GM19025 (cell line): ENCODE results near the gene TRIM56.
"Not testable (repeated sequence)": the region's sequence is repeated elsewhere in the genome, so short reads cannot be mapped to it uniquely, and the experiment has no call there.

Experiments used
- ATAC-seq: cut with Tn5 transposase; IDR thresholded peaks from one replicate; pipeline ENCODE4 v1.9.1; 2021; ENCODE audit warnings: mild to moderate bottlenecking, low read depth, moderate library complexity; ENCODE audit not compliant: unreplicated experiment

TRIM56 gene, protein sequence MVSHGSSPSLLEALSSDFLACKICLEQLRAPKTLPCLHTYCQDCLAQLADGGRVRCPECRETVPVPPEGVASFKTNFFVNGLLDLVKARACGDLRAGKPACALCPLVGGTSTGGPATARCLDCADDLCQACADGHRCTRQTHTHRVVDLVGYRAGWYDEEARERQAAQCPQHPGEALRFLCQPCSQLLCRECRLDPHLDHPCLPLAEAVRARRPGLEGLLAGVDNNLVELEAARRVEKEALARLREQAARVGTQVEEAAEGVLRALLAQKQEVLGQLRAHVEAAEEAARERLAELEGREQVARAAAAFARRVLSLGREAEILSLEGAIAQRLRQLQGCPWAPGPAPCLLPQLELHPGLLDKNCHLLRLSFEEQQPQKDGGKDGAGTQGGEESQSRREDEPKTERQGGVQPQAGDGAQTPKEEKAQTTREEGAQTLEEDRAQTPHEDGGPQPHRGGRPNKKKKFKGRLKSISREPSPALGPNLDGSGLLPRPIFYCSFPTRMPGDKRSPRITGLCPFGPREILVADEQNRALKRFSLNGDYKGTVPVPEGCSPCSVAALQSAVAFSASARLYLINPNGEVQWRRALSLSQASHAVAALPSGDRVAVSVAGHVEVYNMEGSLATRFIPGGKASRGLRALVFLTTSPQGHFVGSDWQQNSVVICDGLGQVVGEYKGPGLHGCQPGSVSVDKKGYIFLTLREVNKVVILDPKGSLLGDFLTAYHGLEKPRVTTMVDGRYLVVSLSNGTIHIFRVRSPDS

DNA sequence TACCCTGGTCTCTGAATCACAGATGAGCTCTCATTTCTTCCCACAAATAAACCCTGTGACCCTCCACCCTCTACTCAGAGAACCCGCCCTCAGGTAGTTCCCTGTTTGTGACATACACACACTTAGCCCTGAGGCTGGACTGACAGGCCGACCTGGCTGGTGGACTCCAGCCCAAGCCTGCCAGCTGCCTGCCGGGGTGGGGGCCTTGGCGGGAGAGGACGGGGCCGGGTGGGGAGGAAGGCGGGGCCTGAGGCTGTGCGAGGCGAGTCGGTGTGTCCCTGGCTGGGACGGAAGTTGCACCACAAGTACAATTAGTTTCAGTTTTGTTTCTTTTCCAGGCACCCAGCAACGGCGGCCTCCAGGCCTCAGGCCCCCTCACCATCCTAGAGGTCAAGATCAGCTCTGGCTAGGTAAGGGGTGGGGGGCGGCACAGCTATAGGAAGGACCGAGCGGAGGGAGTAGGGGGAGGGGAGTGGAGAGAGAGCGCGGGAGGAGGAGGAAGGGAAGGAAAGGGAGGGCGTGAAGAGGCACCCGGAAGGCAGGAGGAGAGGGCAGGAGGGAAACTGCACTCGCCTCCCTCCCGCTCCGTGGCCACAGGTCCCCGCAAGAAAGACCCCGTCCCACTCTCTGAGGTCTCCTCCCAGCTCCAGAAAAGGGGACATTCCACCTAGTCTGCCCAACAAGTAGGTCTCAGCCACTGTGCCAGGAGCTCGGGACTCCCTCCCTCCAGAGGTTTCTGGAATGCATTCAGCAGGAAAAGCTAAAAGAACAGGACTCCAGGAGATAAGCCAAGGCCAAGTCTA is at the start of gene TRIM56:
Gene TRIM56, plus strand, starts transcription at position 320 of the 803 bp plus-strand sequence. CDS start 1,832 bp downstream, outside the sequence.
- ATAC-seq, result peak; percentile 83

DNA sequence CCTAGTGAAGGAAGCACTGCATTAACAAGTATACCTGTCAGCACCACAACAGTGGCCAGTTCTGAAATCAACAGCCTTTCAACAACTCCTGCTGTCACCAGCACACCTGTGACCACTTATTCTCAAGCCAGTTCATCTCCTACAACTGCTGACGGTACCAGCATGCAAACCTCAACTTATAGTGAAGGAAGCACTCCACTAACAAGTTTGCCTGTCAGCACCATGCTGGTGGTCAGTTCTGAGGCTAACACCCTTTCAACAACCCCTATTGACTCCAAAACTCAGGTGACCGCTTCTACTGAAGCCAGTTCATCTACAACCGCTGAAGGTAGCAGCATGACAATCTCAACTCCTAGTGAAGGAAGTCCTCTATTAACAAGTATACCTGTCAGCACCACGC is 49.3 kb upstream of the TRIM56 start:
- ATAC-seq, result no peak

DNA sequence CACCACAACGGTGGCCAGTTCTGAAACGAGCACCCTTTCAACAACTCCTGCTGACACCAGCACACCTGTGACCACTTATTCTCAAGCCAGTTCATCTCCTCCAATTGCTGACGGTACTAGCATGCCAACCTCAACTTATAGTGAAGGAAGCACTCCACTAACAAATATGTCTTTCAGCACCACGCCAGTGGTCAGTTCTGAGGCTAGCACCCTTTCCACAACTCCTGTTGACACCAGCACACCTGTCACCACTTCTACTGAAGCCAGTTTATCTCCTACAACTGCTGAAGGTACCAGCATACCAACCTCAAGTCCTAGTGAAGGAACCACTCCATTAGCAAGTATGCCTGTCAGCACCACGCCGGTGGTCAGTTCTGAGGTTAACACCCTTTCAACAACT is 44.0 kb upstream of the TRIM56 start:
- ATAC-seq, result not testable (repeated sequence)

DNA sequence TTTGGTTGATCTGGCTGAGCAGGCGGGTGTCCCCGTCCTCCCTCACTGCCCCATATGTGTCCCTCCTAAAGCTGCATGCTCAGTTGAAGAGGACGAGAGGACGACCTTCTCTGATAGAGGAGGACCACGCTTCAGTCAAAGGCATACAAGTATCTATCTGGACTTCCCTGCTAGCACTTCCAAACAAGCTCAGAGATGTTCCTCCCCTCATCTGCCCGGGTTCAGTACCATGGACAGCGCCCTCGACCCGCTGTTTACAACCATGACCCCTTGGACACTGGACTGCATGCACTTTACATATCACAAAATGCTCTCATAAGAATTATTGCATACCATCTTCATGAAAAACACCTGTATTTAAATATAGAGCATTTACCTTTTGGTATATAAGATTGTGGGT is 26.9 kb upstream of the TRIM56 start:
- ATAC-seq, result no peak

DNA sequence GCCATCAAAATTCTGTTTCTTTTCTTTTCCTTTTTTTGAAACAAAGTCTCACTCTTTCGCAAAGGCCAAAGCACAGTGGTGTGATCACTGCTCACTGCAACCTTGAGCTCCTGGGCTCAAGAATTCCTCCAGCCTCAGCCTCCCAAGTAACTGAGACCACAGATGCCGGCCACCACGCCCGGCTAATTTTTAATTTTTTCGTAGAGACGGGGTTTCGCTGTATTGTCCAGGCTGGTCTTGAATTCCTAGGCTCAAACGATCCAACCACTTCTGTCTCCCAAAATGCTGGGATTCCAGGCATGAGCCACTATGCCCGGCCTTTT is 25.7 kb upstream of the TRIM56 start:
- ATAC-seq, result no peak

DNA sequence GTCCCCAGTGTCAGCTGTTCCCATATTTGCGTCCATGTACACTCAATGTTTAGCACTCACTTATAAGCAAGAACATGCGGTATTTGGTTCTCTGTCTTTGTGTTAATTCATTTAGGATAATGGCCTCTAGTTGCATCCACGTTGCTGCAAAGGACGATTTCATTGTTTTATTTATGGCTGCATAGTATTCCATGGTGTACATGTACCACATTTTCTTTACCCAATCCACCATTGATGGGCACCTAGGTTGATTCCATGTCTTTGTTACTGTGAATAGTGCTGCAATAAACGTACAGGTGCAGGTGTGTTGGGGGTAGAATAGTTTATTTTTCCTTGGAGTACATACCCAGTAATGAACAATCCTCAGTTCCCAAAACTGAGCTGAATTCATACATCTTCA is 24.3 kb upstream of the TRIM56 start:
- no peak for ATAC-seq

DNA sequence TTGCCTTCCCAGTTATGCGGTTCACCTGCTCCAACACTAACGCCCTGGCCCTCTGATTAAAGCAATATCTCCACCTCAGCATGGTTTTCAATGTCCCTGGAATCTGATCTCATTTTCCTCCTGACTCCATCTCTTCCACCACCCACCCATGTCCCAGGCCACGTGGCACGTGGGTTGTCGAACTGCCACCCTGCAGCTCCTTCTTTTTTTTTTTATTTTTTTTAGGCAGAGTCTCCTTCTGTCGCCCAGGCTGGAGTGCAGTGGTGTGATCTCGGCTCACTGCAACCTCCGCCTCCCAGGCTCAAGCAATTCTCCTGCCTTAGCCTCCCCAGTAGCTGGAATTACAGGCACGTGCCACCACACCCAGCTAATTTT is 21.1 kb upstream of the TRIM56 start:
- ATAC-seq, result not testable (repeated sequence)

DNA sequence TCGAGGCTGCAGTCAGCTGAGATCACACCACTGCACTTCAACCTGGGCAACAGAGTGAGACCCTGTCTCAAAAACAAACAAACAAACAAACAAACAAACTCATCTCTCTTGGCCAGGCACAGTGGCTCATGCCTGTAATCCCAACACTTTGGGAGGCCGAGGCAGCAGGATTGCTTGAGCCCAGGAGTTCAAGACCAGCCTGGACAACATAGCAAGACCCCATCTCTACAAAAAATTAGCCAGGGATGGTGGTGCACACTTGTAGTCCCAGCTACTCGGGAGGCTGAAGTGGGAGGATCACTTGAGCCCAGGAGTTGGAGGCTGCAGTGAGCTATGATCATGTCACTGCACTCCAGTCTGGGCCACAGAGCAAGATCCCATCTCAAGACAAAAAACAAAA is 20.1 kb upstream of the TRIM56 start:
- not testable (repeated sequence) for ATAC-seq

DNA sequence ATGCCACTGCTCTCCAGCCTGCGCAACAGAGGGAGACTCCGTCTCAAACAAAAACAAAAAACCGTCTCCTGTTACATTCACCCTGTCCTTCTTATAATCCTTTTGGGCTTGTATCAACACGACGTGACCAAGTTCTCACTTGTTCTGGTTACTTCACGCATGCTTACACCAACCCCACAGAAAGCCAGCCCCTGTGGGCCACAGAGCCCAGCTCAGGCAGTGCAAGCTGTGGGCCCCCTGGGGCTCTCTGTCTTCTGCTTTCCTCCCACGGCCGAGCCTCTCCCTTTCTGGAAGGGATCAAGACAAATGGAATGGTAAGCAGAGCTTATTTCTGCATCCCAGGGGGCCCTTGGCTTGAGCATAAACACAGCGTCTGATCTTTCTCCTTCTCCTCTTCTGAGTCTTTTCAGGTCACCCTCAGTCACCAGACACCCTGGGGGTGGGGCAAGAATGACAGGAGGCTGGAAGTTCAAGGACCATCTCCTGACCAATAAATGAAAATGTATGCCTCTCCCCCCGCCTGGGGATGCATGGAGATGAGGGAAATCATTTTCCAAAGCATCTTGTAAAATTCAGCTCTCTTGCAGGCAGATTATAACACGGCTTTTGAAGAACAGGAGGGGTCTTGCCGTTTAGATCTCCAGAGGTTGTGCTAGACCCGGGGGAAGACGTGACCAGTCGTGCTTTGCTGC is 19.0 kb upstream of the TRIM56 start:
- ATAC-seq, result no peak

DNA sequence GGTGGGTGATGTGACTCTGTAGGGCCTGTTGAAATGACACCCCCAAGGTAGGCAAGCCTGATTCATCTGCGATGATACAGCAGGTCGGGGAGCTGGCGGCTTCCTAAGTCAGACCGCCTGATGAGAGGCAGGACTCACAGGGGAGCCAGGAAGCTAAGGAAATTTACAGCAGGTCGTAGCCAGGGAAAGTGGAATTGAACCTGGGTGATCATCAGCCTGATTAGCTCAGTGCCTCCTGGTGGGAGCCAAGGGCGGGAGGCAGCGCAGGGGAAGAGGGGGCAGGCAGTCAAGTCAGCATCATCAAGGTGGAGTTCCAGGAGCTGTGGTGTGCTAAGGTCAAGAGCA is 18.5 kb upstream of the TRIM56 start:
- no peak for ATAC-seq

DNA sequence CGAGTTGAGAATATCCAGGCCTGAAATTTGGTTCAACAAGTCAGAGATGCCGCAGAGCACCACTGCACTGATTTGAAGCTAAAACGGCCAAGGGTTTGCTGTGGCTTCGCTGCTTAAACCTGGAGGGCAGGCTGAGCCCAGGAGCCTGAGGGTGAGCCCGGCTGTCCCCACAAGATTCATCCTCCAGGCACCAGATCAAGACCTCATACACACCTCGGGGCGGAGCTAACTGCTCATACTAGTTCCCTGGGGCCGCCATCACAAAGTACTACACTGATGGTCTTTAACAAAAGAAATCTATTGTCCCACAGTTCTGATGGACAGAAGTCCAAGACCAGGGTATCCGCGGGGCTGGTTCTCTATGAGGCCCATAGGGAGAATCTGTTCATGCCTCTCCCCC is 16.9 kb upstream of the TRIM56 start:
- ATAC-seq, result no peak

DNA sequence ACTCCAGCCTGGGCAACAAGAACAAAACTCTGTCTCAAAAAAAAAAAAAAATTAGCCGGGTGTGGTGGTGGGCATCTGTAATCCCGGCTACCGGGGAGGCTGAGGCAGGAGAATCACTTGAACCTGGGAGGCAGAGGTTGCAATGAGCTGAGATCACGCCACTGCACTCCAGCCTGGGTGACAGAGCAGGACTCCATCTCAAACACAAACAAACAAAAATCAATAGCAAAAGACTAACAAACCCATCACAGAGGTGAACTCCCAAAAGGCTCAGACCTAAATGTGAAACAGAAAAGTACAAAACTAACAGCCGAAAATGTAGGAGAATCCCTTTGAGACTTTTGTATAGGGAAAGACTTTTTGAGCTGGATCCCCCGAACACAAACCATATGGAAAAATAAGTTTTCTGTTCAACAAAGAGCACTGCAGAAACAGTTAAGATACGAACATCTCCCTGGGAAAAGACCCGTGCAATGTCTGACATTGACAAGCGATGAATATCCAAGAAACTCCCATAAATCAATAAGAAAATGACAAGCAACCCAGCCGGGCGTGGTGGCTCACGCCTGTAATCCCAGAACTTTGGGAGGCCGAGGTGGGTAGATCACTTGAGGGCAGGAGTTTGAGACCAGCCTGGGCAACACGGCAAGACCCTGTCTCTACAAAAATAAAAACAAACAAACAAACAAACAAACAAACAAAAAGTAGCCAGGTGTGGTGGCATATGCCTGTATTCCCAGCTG is 13.7 kb upstream of the TRIM56 start:
- not testable (repeated sequence) for ATAC-seq

DNA sequence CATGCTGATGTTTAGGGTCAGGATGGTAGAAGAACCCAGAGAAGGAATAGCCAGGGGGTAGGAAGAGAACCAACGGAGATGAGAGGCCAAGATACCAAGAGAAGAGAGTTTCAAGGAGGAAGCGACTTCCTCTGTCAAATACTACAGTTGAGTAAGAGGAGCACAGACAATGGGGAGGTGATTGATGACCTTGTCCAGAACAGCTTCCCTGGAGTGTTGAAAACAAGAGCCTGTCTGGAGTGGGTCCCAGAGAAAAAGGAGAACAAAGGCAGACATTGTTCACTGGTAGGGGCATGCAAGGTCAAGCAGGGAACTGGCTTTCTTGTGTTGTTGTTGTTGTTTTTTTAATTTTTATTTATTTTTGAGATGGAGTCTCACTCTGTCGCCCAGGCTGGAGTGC is 9.6 kb upstream of the TRIM56 start:
- no peak for ATAC-seq

DNA sequence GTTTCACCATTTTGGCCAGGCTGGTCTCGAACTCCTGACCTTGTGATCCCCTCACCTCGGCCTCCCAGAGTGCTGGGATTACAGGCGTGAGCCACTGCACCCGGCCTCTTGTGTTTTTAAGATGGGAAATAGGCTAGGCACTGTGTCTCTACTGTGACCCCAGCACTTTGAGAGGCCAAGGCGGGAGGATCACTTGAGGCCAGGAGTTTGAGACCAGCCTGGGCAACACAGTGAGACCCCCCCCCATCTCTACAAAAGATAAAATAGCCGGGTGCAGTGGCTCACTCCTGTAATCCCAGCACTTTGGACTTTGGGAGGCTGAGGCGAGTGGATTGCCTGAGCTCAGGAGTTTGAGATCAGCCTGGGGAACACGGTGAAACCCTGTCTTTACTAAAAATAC is 9.1 kb upstream of the TRIM56 start:
- not testable (repeated sequence) for ATAC-seq

DNA sequence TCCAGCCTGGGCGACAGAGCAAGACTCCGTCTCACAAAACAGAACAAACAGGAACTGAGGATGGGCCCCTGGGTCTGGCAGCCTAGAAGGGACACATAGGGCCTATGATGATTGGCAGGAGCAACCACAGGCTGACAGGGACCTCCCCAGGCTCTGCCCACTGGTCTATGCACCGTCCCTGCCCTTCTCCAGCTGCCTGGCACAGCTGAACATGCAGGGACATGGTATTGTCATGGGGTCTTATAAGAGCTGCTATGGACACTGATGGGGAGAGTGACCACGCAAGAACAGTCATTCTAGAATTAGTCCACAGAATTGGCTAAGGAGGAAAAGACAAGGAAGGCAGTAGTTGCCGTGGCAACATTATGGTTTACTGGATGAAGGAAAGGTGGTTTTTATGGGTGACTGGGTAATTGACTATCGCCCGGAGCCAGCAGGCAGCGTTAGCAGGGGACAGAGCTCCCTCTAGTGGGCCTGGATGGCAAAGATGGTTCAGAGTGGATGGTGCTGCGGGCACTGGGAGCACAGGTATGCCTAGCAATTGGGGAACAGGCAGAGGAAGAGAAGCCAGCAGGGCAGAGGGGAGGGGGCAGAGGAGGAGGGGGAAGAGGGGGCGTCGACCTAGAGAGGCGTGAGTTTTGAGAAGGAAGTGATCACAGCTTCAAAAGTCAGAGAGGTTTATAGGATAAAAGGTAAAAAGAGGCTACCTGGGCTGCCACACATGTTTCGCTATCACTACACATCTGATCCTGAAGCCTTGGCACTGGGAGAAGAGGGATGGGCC is 7.8 kb upstream of the TRIM56 start:
- no peak for ATAC-seq

DNA sequence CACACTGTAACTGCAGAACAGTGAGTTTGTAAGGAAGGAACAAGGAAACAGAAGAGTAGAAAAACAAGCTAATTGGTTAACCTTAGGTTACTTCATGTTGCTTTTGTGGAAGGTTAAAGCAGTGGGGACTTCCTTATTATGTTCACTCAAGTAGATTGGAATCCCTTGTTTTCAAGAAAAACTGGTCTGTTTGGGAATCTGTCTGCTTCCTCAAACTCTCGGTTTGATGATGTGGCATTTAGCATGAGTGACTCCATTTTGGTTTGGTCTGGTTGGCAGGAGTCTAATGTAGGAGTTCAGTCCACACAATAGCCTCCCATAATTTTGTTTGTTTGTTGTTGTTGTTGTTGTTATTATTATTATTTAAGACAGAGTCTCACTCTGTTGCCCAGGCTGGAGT is 3.8 kb upstream of the TRIM56 start:
- ATAC-seq, result no peak

DNA sequence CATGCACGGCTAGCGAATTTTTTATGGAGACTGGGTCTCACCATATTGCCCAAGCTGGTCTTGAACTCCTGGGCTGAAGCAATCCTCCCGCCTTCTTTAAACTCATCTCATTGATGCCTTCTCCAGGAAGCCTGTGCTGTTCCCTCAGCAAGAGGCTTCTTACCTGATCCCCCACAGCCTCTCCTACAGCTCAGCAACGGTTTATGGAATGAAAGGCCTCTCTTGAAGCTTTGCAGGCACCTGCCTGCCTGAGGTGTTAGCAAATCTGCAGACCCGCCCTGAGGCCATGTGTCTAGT is 468 bp upstream of the TRIM56 start:
- ATAC-seq, result no peak

DNA sequence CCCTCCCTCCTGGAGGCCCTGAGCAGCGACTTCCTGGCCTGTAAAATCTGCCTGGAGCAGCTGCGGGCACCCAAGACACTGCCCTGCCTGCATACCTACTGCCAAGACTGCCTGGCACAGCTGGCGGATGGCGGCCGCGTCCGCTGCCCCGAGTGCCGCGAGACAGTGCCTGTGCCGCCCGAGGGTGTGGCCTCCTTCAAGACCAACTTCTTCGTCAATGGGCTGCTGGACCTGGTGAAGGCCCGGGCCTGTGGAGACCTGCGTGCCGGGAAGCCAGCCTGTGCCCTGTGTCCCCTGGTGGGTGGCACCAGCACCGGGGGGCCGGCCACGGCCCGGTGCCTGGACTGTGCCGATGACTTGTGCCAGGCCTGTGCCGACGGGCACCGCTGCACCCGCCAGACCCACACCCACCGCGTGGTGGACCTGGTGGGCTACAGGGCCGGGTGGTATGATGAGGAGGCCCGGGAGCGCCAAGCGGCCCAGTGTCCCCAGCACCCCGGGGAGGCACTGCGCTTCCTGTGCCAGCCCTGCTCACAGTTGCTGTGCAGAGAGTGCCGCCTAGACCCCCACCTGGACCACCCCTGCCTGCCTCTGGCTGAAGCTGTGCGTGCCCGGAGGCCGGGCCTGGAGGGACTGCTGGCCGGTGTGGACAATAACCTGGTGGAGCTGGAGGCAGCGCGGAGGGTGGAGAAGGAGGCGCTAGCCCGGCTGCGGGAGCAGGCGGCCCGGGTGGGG is 2.2 kb downstream of the TRIM56 start:
- no peak for ATAC-seq

DNA sequence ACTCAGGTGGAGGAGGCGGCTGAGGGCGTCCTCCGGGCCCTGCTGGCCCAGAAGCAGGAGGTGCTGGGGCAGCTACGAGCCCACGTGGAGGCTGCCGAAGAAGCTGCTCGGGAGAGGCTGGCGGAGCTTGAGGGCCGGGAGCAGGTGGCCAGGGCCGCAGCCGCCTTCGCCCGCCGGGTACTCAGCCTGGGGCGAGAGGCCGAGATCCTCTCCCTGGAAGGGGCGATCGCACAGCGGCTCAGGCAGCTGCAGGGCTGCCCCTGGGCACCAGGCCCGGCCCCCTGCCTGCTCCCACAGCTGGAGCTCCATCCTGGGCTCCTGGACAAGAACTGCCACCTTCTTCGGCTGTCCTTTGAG is 2.8 kb downstream of the TRIM56 start:
- ATAC-seq, result no peak
